HL-60 (cell line): ENCODE results near the gene CEPT1.
"Not testable (repeated sequence)": the region's sequence is repeated elsewhere in the genome, so short reads cannot be mapped to it uniquely, and the experiment has no call there.

Experiments
- DNase-seq, 2 experiments: peaks; one replicate each; pipeline ENCODE4 v3.0.0-alpha.2; 2010 to 2020; ENCODE audit warnings: low read depth in 1 of 2, low spot score in 1 of 2
- H3K27ac ChIP-seq: fragments of 250-450 bp; sonication (Bioruptor Pico); replicated peaks from 2 replicates; pipeline ENCODE4 v1.5.1; 2020; ENCODE audit warnings: mild to moderate bottlenecking, moderate library complexity
- H3K27me3 ChIP-seq: fragments of 250-450 bp; sonication (Bioruptor Pico); 2 replicates; pipeline ENCODE4 v1.5.1; 2021; ENCODE audit warnings: mild to moderate bottlenecking, moderate library complexity; ENCODE audit not compliant: insufficient read depth, poor library complexity, severe bottlenecking
- H3K4me3 ChIP-seq: replicated peaks from 2 replicates; pipeline ENCODE4 v1.5.1; 2011; ENCODE audit warnings: mild to moderate bottlenecking, control low read depth, low read length; ENCODE audit not compliant: insufficient read depth
- GABPA ChIP-seq: IDR thresholded peaks from 2 replicates; pipeline ENCODE4 v1.6.1; 2012; ENCODE audit warnings: low read depth
- POLR2AphosphoS5 ChIP-seq: IDR thresholded peaks from 2 replicates; pipeline ENCODE4 v1.6.1; 2012; ENCODE audit warnings: low read depth
- SPI1 ChIP-seq: IDR thresholded peaks from 2 replicates; pipeline ENCODE4 v1.6.1; 2012; ENCODE audit warnings: low read depth, mild to moderate bottlenecking, borderline replicate concordance
- long read RNA-seq: library from polyadenylated mRNA; unstranded; transcript quantifications from one replicate; pipeline ENCODE4 v2.0.0, GENCODE V29; 2020
- TF ChIP-seq, protein P1 (sequence below): IDR thresholded peaks from 2 replicates; pipeline ENCODE4 v1.6.1; 2012; ENCODE audit warnings: low read depth; ENCODE audit not compliant: insufficient replicate concordance
- TF ChIP-seq, protein P2 (sequence below): IDR thresholded peaks from one replicate; pipeline ENCODE4 v1.5.1; 2011; ENCODE audit warnings: low read length, control low read depth, inconsistent platforms; ENCODE audit not compliant: insufficient read depth

The CEPT1 gene
- long read RNA-seq, full-length matches to known transcripts, result 285 of 323 reads
- long read RNA-seq, partial matches to known transcripts, result 14 of 323 reads
- long read RNA-seq, other reads (novel, unspliced or antisense), result 24 of 323 reads

DNA sequence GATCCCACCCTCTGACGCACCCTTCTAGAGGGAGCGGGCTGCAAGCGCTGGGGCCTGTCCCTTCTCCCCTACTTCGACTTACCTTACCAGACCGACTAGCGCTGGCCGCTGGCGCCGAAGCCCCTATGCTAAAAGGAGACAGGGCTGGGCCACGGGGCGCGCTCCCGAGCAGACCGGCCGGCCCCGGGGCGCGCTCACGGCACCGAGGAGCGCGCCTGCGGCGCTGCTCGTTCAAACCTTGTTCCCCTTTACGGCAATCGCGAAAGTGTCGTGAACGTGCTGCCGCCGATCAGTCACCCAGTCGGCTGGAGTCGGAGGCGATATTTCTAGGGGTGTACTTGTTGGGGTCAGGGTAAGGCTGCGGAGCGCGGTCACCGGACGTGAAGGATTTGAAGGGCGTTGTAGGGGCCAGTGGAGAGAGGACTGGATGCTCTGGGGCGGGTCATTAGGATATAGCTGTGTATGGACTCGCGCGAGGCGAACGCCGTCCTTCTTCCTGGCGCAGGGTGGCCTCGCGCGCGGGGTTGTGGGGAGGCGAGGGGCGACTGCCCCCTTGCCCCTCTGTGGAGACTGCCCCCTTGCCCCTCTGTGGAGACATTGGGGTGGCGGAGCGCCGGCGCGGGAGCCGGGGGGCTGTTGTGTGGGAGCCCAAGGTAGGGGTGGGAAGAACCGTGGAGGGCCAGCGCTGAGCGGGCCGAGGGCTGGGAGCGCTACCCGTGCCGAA lies at the start of gene CEPT1, which contains the start of gene DRAM2:
Gene CEPT1, plus strand, starts transcription at position 268 of the 724 bp plus-strand sequence. CDS start 7,492 bp downstream, outside the sequence.
Gene DRAM2, minus strand, starts transcription at position 138 of the 724 bp plus-strand sequence. CDS start 8,539 bp downstream, outside the sequence.
- Histone ChIP-seq H3K27me3 (no peaks in the 10 kb centered on the region), H3K27ac (peak within 1 kb of the TSS; percentile 82), H3K4me3 (peak within 1 kb of the TSS; percentile 91)
- DNase-seq, result peak; percentile 96 to 97
- TF ChIP-seq GABPA (no peak), SPI1 (no peak), POLR2AphosphoS5 (peak; percentile 79)
- TF ChIP-seq, protein P1, sequence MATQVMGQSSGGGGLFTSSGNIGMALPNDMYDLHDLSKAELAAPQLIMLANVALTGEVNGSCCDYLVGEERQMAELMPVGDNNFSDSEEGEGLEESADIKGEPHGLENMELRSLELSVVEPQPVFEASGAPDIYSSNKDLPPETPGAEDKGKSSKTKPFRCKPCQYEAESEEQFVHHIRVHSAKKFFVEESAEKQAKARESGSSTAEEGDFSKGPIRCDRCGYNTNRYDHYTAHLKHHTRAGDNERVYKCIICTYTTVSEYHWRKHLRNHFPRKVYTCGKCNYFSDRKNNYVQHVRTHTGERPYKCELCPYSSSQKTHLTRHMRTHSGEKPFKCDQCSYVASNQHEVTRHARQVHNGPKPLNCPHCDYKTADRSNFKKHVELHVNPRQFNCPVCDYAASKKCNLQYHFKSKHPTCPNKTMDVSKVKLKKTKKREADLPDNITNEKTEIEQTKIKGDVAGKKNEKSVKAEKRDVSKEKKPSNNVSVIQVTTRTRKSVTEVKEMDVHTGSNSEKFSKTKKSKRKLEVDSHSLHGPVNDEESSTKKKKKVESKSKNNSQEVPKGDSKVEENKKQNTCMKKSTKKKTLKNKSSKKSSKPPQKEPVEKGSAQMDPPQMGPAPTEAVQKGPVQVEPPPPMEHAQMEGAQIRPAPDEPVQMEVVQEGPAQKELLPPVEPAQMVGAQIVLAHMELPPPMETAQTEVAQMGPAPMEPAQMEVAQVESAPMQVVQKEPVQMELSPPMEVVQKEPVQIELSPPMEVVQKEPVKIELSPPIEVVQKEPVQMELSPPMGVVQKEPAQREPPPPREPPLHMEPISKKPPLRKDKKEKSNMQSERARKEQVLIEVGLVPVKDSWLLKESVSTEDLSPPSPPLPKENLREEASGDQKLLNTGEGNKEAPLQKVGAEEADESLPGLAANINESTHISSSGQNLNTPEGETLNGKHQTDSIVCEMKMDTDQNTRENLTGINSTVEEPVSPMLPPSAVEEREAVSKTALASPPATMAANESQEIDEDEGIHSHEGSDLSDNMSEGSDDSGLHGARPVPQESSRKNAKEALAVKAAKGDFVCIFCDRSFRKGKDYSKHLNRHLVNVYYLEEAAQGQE, result no peak
- TF ChIP-seq, protein P2, sequence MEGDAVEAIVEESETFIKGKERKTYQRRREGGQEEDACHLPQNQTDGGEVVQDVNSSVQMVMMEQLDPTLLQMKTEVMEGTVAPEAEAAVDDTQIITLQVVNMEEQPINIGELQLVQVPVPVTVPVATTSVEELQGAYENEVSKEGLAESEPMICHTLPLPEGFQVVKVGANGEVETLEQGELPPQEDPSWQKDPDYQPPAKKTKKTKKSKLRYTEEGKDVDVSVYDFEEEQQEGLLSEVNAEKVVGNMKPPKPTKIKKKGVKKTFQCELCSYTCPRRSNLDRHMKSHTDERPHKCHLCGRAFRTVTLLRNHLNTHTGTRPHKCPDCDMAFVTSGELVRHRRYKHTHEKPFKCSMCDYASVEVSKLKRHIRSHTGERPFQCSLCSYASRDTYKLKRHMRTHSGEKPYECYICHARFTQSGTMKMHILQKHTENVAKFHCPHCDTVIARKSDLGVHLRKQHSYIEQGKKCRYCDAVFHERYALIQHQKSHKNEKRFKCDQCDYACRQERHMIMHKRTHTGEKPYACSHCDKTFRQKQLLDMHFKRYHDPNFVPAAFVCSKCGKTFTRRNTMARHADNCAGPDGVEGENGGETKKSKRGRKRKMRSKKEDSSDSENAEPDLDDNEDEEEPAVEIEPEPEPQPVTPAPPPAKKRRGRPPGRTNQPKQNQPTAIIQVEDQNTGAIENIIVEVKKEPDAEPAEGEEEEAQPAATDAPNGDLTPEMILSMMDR, result no peak

DNA sequence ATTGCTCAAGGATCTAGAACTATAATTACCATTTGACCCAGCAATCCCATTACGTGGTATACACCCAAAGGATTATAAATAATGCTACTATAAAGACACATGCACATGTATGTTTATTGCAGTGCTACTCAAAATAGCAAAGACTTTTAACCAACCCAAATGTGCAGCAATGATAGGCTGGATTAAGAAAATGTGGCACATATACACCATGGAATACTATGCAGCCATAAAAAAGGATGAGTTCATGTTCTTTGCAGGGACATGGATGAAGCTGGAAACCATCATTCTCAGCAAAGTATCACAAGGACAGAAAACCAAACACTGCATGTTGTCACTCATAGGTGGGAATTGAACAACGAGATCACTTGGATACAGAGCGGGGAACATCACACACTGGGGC lies 44.6 kb upstream of the CEPT1 start:
- H3K27ac ChIP-seq, result not testable (repeated sequence)

DNA sequence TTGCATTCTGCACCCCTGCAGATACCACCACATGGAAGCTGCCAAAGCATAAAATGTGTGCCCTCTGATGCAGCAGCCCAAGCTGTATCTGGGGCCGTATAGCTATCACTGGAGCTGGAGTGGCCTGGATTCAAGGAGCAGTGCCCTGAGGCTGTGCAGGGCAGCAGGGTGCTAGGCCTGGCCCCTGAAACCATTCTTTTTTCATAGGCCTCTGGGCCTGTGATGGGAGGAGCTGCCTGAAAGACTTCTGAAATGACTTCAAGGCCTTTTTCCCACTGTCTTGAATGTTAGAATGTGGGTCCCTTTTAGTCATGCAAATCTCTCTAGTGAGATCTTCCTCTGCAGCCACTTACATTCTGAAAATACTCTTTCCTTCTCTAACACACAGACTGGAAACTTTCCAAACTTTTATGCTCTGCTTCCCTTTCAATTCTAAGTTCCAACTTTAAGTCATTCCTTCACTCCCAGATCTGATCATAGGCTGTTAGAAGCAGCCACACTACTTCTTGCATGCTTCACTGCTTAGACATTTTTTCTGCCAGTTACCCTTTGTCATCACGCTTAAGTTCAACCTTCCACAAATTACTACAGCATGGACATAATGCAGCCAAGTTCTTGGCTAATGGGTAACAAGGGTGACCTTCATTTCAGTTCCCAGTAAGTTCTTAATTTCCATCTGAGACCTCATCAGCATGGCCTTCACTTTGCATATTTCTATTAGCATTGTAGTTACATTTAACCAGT lies 42.5 kb upstream of the CEPT1 start:
- no peak overlapping the region for H3K4me3 ChIP-seq
- no peaks in the 10 kb centered on the region for H3K27me3 ChIP-seq
- H3K27ac ChIP-seq, result no peak overlapping the region
- no peak for DNase-seq
- TF ChIP-seq POLR2AphosphoS5 (no peak), SPI1 (no peak), GABPA (no peak)
- TF ChIP-seq, protein P2, result no peak
- TF ChIP-seq, protein P1, result no peak

More for the DNA sequence above, 44.6 kb upstream of the CEPT1 start:
- not testable (repeated sequence) for DNase-seq, H3K27me3 ChIP-seq, H3K4me3 ChIP-seq

DNA sequence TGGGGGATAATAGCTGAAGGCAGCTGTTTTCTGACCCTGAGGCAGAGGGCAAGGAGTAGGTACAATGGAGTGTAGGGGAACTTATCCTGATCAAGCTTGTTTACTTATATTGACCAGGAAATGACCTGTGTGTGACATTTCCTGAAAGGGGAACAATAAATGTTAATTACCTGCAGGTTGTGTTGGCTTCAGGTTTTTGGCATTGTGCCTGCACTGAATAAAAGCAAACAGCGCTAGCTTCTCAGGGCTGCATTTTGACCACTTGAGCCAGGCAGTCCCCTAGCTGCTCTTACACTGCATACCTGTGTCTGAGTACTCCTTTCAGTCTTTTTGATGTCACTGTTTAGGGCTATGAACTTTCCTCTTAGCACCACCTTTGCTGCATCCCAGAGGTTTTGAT lies 40.7 kb upstream of the CEPT1 start:
- Histone ChIP-seq H3K27me3 (no peaks in the 10 kb centered on the region), H3K27ac (no peak overlapping the region), H3K4me3 (no peak overlapping the region)
- TF ChIP-seq, protein P2, result no peak
- TF ChIP-seq GABPA (no peak), SPI1 (no peak), POLR2AphosphoS5 (no peak)
- TF ChIP-seq, protein P1, result no peak
- no peak for DNase-seq
